Endothelial cell (in vitro differentiated cells): Measurements from ENCODE around the gene SLC5A6. TPM values are rescaled to one million over a fixed set of nuclear protein-coding genes. Genes with fewer than 3 reads are reported as not detected.

Source experiments
- DNase-seq: peaks from one replicate; pipeline ENCODE4 v3.0.0; 2021; ENCODE audit warnings: low spot score
- H3K27ac Mint-ChIP-seq: one replicate; pipeline ENCODE4 v1.8.0; 2021; ENCODE audit warnings: mixed read lengths, inconsistent platforms; ENCODE audit not compliant: unreplicated experiment
- H3K27me3 Mint-ChIP-seq: one replicate; pipeline ENCODE4 v1.8.0; 2021; ENCODE audit warnings: mild to moderate bottlenecking, moderate library complexity, mixed read lengths, inconsistent platforms; ENCODE audit not compliant: unreplicated experiment
- H3K36me3 Mint-ChIP-seq: one replicate; pipeline ENCODE4 v1.8.0; 2021; ENCODE audit warnings: mild to moderate bottlenecking, low read depth, mixed read lengths, inconsistent platforms; ENCODE audit not compliant: unreplicated experiment
- H3K4me1 Mint-ChIP-seq: one replicate; pipeline ENCODE4 v1.8.0; 2021; ENCODE audit warnings: mild to moderate bottlenecking, mixed read lengths, inconsistent platforms; ENCODE audit not compliant: unreplicated experiment
- H3K4me3 Mint-ChIP-seq: one replicate; pipeline ENCODE4 v1.8.0; 2021; ENCODE audit warnings: mild to moderate bottlenecking, mixed read lengths, inconsistent platforms; ENCODE audit not compliant: unreplicated experiment
- H3K9me3 Mint-ChIP-seq: one replicate; pipeline ENCODE4 v1.8.0; 2021; ENCODE audit warnings: mixed read lengths, inconsistent platforms; ENCODE audit not compliant: unreplicated experiment
- CTCF ChIP-seq: fragments of 200-600 bp; sonication (generic); IDR thresholded peaks from one replicate; pipeline ENCODE4 v1.5.0; 2021; ENCODE audit warnings: antibody characterized with exemption; ENCODE audit not compliant: unreplicated experiment
- long read RNA-seq: library from polyadenylated mRNA; unstranded; transcript quantifications from one replicate; pipeline ENCODE4 v2.0.0, GENCODE V29; 2020; ENCODE audit not compliant: unreplicated experiment
- total RNA-seq: library from RNA; stranded (reverse); fragmentation: NEBNext Ultra II Directional; extraction: Animal tissue kit (Norgen Biotek cat#: 25700); gene quantifications from one replicate; pipeline ENCODE4 v1.2.1, GENCODE V29; 2021; ENCODE audit not compliant: unreplicated experiment

Gene SLC5A6
- 63.0 TPM for total RNA-seq
- long read RNA-seq, transcript SLC5A6-201 (17 exons, 3,231 nt): major isoform, 8 of 34 reads
- long read RNA-seq, partial matches to known transcripts: 5 of 34 reads
- long read RNA-seq, other reads (novel, unspliced or antisense): 21 of 34 reads

- TF ChIP-seq CTCF: no peak
- Mint-ChIP-seq H3K27ac (peak within 1 kb of the TSS; percentile 100), H3K36me3 (peaks cover 36% of the 10 kb centered on the region), H3K27me3 (peaks cover 23% of the 10 kb centered on the region), H3K9me3 (no peaks in the 10 kb centered on the region), H3K4me1 (peaks cover 29% of the 10 kb centered on the region), H3K4me3 (peak within 1 kb of the TSS; percentile 99)
- peak; percentile 90 for DNase-seq
Observed at GRCh38 chr2:27211943-27212625, at the start of gene SLC5A6, which contains the start of gene ATRAID. TSS of gene SLC5A6 (minus strand) at chr2:27212268. CDS start at chr2:27207650, 4,618 bp downstream. TSS of gene ATRAID (plus strand) at chr2:27212041. CDS start at chr2:27212369, 328 bp downstream.

- Mint-ChIP-seq H3K4me1 (peaks cover 26% of the 10 kb centered on the region), H3K36me3 (peaks cover 8% of the 10 kb centered on the region), H3K27ac (no peak overlapping the region), H3K27me3 (peaks cover 24% of the 10 kb centered on the region), H3K9me3 (no peaks in the 10 kb centered on the region), H3K4me3 (peak overlapping the region; percentile 43)
- TF ChIP-seq CTCF: no peak
- DNase-seq: no peak
Observed at GRCh38 chr2:27261241-27261925, 49.3 kb upstream of the SLC5A6 start.

GRCh38 chr2:27258051-27258450 lies 46.0 kb upstream of the SLC5A6 start:
- no peak overlapping the region for H3K4me3 Mint-ChIP-seq
- H3K36me3 Mint-ChIP-seq: peaks cover 12% of the 10 kb centered on the region
- H3K4me1 Mint-ChIP-seq: peaks cover 10% of the 10 kb centered on the region
- H3K27ac Mint-ChIP-seq: no peak overlapping the region
- TF ChIP-seq CTCF: no peak
- H3K9me3 Mint-ChIP-seq: no peaks in the 10 kb centered on the region
- no peak for DNase-seq
- H3K27me3 Mint-ChIP-seq: peaks cover 20% of the 10 kb centered on the region

GRCh38 chr2:27256855-27257454 lies 44.9 kb upstream of the SLC5A6 start:
- H3K4me1 Mint-ChIP-seq: peaks cover 10% of the 10 kb centered on the region
- no peaks in the 10 kb centered on the region for H3K9me3 Mint-ChIP-seq
- no peak overlapping the region for H3K4me3 Mint-ChIP-seq
- H3K36me3 Mint-ChIP-seq: peaks cover 14% of the 10 kb centered on the region
- no peak for TF ChIP-seq CTCF
- DNase-seq: no peak
- peaks cover 20% of the 10 kb centered on the region for H3K27me3 Mint-ChIP-seq
- no peak overlapping the region for H3K27ac Mint-ChIP-seq
